HUDEP-2 (cell line): ENCODE data around the gene NHLRC2.

Experiments
- DNase-seq, 76 experiments: peaks; one replicate each; lab custom pipeline; 2025; ENCODE audit not compliant: unreplicated experiment in 76 of 76; lab: John Stamatoyannopoulos, UW

The NHLRC2 gene

DNA sequence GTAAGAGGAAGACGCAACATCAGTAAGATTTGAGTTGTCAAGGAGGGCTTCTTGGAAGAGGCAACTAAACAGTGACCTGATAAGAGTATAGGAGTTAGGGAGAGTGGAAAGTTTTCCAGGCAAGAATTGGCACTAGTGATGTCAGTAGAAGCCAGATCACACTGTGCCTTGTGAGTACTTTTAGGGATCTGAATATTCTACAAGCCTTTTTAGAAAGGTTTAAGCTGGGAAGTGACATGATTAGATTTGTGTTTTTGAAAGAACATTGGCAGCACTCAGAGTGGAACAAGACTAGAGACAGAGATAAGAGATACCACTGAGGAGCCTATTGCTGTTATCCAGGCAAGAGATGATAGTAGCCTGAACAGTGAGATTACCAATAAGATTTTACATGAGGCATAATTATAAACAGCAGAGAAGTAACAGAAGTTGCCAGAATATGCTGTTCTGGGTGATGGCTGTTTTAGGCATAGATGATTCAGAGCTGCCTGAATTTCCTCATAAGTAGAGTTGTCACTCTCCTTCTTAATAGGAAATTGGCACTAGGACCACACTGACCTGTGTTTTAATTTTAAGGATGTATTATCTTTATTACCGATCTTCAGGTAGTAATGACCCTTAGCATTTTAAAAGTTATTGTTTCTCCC, 45.6 kb downstream of the NHLRC2 start:
- peak in 7 of 76 experiments; percentile 2 to 41 (median 6) for DNase-seq

DNA sequence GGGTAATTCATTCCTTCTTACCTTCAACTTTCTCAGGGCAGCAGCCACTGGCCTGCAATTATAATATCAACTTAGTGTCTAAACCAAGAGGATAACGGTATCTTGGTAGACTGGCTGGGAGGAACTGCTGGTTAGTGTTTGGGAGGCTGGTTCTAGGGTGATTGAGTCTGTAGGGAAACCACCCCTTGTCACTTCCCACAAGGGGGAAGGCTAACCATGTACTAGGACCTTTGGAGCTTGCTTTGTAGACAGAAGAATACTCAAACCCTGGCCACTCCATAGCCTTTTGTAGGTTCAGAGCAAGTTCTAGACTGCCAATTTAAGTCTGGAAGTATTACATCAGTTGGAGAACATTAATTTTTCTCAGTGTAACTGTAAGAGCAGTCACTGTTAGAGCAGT, 51.3 kb downstream of the NHLRC2 start:
- no peak for DNase-seq

DNA sequence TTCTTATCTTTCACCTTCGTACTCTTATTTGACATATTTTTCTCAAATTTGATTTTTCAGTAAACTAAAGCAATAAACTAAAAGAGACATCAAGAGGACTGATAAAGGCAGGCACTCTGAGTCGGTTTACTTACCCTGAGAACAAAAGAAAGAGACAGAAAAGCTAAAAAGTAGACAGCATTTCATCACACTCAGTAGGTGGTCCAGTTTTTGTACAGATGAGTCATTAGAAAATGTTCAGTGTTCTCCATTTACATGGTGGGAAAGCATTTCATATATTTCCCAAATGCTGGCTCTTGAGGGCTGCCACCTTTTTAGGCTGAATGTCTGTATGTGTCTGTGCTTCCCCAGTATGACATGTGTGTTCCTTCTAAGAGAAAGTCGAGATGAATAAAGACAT, 52.7 kb downstream of the NHLRC2 start:
- no peak for DNase-seq

DNA sequence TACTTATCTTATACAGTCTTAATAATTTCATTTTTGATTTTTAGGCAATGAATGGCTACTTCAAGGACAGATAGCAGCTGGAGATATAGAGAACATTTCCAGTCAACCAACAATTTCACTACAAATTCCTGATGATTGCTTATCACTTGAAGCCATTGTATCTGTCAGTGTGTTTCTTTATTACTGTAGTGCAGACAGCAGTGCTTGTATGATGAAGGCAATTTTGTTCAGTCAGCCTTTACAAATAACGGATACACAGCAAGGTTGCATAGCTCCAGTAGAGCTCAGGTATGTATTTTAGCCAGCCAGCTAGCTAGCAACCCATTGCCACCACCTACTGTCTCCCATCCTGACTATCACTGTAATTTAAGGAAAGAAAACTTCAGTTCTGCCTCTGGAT, 53.8 kb downstream of the NHLRC2 start:
- no peak for DNase-seq

DNA sequence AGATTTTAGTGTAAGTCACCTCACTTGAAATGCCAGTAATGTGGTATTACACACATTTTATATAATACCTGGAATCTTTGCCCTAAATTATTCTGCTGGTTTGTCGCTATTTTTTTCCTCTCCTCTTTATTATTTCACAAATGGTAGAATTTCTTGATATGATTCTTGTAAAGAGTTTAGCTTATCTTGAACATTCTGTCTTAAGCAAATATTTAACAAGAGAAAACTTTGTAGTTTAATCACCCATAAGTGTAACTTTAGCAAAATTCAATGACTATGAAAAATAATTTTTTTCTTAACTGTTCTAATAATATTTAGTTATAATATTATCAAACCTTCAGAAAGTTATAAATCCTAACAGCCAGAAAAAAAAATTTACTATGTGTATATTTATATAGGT, 56.7 kb downstream of the NHLRC2 start:
- no peak for DNase-seq

DNA sequence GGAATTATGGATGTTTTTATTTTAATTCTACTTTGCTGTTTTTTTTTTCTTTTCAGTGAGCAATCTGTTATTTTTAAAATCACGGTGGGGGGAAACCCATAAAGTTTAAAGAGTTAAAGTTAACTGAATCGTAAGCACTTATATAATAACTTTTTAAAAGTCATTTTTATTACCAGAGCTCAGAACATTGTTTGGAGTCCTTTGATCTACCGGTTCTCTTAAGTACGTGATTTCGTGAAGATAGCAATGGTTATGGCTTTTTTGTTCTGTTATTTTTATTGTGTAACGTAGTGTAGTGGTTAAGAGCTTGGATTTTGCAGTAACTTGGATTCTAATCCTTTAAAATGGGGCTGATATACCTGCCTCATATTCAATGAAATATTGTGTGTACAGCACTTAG, 57.4 kb downstream of the NHLRC2 start:
- DNase-seq = no peak

DNA sequence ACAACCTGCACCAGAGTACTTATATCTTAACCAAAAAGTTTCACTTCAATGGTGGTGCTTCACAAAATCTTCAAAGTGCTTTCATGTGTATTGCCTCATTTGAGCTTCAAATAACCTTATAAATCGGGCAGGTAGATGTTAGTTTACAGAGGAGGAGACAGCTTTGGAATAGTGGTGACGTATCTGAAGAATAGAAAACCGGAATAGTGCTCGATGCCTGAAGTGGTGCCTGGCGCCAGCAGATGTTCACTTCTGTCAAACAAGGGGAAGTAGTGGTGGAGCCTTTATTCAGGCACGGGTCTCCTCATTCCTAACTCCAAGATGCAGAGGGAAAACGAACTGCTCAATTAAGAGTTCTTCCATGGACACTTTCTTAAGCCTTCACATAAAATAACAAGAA, 58.1 kb downstream of the NHLRC2 start:
- no peak for DNase-seq

DNA sequence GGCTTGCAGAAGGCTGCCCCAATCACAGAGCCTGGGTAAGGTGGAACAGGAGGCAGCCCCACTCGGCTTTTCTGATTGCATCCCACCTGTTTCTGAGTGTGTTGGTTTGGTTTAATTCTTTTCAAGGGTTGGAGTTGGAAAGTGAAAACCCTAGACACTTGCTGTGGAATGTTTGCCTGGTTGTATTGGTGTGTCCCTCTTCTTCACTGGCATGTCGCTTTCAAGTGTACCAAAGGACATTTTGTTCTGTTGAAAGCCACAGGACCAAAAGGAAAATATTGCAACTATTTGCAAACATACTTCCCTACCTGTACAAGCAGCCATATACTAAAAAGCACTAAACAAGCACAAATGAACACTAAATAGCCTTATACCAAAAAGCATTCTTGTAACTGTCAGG, 60.5 kb downstream of the NHLRC2 start:
- no peak for DNase-seq

DNA sequence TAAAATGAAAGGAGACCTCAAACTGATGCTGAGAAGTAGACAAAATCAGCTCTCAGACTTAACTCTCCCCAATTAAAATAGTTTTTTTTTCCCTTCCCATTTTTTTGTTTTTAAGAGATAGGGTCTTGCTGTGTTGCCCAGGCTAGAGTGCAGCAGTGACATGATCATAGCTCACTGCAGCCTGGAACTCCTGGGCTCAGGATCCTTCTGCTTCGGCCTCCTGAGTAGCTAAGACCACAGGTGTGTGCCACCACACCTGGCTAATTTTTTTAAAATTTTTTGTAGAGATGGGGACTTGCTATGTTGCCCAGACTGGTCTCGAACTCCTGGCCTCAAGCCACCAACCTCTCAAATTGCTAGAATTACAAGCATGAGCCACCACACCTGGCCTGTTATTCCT, 61.1 kb downstream of the NHLRC2 start:
- no peak for DNase-seq

DNA sequence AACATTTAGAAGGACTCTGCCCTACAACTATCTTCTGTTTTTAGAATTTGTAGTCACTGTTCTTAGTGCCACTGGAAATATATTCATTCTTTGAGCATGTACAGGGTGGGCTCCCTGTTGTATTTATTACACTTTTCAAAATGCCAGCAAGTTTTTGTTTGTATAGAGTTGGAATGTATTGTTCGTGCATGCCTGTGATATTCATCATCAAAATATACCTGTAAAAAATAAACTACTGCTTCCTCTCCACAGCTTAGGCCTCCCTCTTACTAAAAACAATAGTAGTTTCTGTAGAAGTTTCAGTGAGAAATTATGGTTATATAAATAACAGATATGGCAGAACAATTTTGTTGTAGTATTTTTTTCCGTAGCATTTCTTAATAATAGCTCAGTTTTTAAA, 61.6 kb downstream of the NHLRC2 start:
- DNase-seq = no peak

DNA sequence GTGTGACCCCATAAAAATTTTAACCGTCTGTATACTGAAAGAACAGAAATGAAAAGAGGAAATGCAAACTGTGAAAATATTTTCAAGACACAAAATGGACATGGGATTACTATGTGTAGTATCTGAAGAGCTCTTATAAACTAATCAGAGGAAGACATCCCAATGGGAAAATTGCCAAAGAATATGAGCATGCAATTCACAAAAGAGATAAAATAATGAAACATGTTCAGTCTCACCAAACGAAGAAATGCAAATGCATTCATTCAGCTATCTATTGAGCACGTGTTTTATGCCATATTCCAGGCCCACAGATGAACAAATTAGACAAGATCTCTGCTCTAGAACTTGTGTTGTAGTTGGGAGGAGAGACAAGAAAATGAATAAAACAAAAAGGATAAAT, 63.2 kb downstream of the NHLRC2 start:
- DNase-seq = peak in 29 of 76 experiments; percentile 11 to 71 (median 33)

DNA sequence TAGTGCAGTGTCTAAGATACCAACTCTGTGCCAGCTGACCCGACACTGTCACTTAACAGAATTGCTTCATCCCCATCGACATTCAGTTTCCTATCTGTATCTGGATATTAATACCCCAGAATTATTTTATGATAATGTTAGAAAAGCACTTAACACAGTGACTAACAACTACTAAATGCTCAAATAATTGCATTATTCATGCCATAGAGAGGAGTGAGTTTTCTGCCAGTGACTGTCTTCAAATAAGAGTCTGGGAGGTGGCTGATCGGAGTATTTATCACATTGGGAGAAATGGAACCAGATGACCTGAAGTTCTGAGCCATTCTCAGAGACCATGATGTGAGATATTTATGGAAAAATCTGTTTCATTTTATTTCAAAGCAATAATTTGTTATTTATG, 65.7 kb downstream of the NHLRC2 start:
- no peak for DNase-seq

DNA sequence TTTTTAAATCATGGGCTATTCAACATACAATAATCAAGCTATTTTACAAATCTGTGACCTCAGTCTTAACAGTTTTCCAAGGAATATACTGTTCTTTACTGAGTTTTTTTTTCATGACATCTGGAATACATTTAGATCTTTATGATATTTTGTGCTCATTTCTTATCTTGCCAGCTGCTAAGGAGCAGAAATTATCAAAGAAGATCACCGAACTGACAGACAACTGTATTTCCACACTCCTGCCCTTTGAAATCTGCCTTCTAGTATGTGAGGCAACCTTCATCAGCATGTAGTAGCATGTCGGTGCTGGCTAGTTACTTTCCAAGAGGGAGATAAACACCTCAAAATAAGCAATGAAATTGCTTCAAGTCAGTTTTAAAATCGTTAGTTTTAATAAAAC, 66.4 kb downstream of the NHLRC2 start:
- DNase-seq = no peak

DNA sequence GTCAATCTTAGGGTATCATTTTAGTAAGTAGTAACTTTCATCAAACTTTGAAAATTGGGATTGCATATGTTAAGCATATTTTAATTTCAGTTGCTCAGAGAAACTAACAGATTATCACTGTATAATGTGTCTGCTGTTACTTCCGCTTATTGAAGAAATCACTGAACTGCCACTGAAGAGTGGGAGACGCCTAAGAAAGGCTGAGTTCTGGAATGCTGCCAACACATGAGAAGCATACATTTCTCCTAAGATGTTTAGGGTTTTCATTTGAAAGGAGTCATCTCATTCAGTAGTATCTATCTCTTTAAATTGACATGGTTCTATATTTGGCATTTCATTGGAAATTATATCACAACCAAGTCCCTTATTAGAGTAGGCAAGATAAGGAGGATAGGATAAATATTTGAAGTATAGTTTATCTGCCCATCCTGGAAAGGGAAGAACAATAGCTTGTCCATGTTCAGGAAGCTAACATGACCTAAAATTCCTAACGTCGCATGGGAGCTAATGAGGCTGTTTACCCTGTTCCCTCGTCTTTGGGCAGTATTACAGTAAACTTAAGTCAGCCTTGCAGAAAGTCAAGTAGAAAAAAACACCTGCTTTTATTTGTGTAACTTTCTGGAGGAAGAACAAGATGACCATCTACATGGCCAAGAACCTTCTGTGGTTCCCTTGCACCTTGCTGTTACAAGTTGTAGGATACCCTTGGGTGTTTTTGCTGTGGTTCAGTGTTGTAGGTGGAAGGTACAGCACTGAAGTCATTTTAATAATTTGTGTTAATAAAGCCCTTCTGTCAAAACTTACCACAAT, 67.3 kb downstream of the NHLRC2 start:
- DNase-seq = peak in 12 of 76 experiments; percentile 2 to 44 (median 16)

DNA sequence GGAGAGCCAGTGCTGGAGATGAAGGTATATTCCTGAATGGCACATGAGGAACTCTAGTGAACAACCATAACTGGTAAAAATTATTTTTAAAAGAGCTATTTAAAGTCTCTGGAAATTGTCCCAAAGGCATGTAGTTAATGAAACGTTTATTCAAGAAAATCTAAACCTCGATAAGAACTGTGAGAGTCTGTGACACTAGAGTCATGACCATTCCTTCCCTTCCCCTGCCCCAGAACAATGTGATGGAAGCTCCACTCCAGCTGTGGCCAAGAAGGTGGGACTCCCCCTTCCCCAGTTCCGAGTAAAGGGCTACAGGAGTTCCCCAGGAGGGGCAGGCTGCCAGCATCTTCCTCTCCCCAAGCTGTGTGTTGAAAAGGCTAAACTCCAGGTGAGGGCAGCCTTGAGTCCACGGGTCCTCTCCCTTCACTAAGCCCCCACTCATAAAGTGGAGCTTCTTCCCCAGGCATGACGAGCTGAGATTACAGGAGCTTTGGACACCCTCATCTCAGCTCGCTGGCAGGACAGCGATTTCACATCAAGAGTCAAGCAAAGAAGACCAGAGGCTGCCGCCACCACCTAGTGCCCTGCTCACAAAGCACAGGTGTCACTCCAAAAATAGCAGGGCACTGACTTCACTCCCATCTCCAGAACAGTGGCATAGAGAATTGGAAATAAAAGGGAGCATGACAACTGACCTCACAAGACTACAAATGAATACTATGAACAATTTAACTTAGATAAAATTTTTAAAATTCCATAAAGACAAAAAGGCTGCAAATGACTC, 68.5 kb downstream of the NHLRC2 start:
- no peak for DNase-seq

DNA sequence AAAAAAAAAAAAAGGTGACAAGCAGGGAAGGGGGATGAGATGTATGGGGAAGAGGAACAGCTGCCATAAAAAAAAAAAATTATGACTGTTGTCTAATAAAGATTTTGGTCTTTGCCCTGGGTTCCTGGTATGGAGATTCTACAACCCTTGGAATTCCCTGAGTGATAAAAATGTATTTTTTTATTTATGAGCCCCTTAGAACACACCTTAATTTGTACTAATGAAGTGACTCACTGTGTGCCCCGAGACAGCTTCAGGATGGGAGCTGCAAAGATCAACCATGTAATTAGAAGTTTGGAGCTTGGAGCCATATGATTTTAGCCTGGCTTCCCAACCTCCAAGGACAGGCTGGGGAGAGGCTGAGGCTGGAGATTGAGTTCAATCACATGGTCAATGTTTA, 69.7 kb downstream of the NHLRC2 start:
- no peak for DNase-seq

DNA sequence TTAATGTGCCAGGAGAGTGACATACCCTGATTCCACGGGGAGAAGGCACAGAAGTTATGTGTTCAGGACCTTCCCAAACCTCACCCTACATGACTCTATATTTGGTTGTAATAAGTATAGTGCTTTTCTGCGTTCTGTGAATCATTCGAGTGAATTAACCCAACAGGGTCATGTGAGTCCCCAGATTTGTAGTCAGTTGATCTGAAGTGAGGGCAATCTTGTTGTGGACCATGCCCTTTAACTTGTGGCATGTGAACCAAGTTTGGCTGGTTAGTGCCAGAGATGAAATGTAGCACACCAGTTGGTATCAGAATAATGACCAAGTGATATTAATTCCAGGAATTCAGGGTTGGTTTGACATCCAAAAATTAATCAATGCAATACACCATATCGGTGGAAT, 70.2 kb downstream of the NHLRC2 start:
- DNase-seq = no peak

DNA sequence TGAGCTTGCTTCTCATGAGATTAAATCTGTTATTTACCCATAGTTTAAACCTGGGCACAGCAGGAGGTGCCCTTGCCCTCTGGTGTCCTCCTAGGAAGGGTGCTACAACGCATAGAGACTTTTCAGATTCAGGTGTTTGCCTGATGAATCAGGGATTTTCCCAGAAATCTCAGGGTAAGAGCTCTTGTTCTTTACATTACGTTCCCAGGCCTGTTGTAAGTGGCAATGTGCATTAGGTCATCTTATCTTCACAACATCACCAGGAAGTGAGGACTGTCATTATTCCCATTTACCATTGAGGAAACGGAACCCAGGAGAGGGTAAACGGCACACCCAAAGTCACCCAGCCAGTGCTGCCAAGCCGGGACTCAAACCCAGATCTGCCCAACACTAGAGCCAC, 73.0 kb downstream of the NHLRC2 start:
- DNase-seq = no peak

DNA sequence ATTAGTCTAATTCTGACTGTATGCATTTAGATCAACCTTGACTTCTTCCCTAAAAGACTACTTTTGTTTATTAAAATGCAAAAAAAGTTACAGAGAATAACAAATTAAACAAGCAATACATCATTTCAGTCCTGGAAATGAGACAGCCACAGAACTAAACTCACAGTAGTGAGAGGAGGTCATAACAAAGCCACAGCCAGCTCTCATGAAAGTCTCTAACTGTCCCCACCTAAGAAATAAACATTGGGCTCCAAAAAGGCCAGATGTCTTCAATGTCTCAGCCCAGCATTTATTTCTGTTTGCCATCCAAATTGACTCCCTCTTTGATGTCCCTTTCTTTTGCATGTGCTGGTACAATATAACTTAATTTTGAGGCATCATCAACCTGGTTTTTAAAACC, 74.4 kb downstream of the NHLRC2 start:
- DNase-seq = no peak

DNA sequence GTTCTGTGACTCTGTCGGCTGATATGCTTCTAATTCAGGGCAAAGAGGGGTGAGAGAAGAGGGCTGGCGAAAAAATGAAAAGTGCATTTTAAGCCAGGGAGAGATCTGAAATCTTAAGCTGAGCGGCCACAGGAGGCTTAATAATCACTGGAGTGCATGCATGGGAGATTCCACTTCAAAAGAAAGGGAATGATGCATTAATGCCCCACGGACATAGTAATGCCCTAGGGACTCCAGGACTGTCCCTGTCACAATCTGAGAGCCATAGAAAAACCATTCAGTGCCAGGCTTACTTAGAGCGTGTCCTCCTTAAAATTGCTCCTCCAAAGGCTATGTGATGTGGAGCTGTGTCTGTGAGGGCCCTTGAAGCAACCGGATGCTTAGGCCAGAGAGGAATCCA, 75.1 kb downstream of the NHLRC2 start:
- no peak for DNase-seq

DNA sequence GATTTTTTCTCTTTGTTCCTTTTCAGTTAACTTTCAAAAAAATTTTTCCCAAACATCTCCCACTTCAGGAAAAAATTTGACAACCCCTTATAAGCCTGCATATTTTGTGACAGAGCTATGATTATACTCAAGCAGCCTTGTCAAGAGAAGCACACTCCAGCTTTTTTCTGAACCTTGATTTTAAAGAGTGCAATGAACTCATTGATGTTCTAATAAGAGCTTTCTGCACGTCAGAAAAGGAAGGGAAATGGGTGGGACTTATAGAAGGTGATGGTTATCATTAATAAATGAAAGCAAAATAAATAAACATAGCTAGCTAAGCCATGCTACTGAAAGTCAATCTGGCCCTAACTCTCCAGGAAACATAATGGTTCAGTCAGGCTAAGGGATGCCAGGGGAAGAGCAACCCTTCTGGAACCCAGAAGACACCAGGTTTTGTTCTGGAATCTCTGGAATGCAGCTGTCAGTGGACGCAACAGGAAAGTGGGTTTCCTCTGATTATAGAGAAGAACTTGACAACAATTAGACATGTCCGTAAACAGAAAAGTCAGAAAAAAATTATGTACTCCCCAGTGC, 76.1 kb downstream of the NHLRC2 start:
- DNase-seq = no peak
